Breast epithelium (tissue), 4 donors: Measurements from ENCODE around the gene BAAT. TPM values are rescaled to one million over a fixed set of nuclear protein-coding genes. Genes with fewer than 3 reads are reported as not detected.

Source experiments
- DNase-seq, 2 donors: peaks; one replicate each; pipeline ENCODE4 v3.0.0-alpha.2; 2019; ENCODE audit warnings: low spot score in 2 of 2
- H3K27ac ChIP-seq, 2 donors: fragments of 200-600 bp; sonication (generic) in 1 of 2; one replicate each; pipeline ENCODE4 v1.5.1; 2016 to 2019; ENCODE audit warnings: mild to moderate bottlenecking in 1 of 2
- H3K27me3 ChIP-seq, 2 donors: fragments of 200-600 bp; sonication (generic) in 1 of 2; one replicate each; pipeline versions ENCODE4 v1.5.1 to v1.6.0; 2017 to 2019; ENCODE audit warnings: control low read depth in 1 of 2, mild to moderate bottlenecking in 1 of 2
- H3K36me3 ChIP-seq: fragments of 200-600 bp; one replicate; pipeline ENCODE4 v1.5.1; 2019
- H3K4me1 ChIP-seq, 2 donors: fragments of 200-600 bp; sonication (generic); one replicate each; pipeline ENCODE4 v1.5.1; 2016 to 2019; ENCODE audit warnings: control low read depth in 1 of 2
- H3K4me3 ChIP-seq, 3 donors: fragments of 200-600 bp; sonication (generic); 1 replicate in 2 of 3; 2 replicates in 1 of 3; pipeline ENCODE4 v1.5.1; 2016 to 2019; ENCODE audit warnings: mild to moderate bottlenecking in 3 of 3, moderate library complexity in 2 of 3
- H3K9me3 ChIP-seq, 2 donors: fragments of 200-600 bp; sonication (generic) in 1 of 2; one replicate each; pipeline ENCODE4 v1.5.1; 2016 to 2019; ENCODE audit warnings: control low read depth in 1 of 2
- POLR2A ChIP-seq: fragments of 450-650 bp; IDR thresholded peaks from one replicate; pipeline ENCODE4 v1.6.1; 2016; ENCODE audit warnings: antibody characterized with exemption, mild to moderate bottlenecking, moderate library complexity
- POLR2AphosphoS5 ChIP-seq, 3 donors: sonication (generic); formaldehyde crosslinking; IDR thresholded peaks; one replicate each; pipeline ENCODE4 v1.6.1; 2017; ENCODE audit warnings: antibody characterized with exemption in 3 of 3
- intact Hi-C: fragments of 100-400 bp; cut with DNase I; formaldehyde crosslinking; loops from one replicate; pipeline ENCODE4 v1.15.1; 2023; ENCODE audit warnings: low total_unique reads
- total RNA-seq, 3 donors: library from RNA; depleted of rRNA; stranded (reverse); fragments of >200 nt; gene quantifications; one replicate each; pipeline ENCODE4 v1.1.0, GENCODE V29; 2016
- TF ChIP-seq, protein P1 (sequence below), 3 donors: fragments of 450-650 bp; IDR thresholded peaks; one replicate each; pipeline ENCODE4 v1.5.1; 2016 to 2017; ENCODE audit warnings: antibody characterized with exemption in 3 of 3, mild to moderate bottlenecking in 3 of 3, moderate library complexity in 3 of 3

The BAAT gene
- total RNA-seq, 3 donors from 2014 or later = 0.16 TPM; not detected in 2

DNA sequence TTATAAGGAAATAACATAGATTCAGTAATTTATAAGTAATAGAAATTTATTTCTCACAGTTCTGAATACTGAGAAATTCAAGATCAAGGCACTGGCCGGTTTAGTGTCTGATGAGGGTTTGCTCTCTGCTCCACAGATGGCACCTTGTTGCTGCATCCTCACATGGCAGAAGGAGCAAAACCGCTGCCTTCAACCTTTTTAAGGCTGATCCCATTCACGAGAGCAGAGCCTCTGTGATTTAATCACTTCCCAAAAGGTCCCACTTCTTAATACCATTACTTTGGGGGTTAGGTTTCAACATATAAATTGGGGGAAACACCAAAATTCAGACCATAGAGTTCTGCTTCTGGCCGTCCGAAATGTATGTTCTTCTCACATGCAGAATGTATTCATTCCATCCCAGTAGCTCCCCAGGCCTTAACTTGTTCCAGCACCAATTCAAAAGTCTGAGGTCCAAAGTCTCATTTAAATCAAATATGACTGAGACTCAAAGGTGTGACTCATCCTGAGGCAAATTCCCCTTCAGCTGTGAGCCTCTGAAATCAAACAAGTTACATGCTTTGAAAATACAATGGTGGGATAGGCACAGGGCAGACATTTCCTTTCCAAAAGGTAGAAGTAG lies 30.6 kb downstream of the BAAT start:
- H3K4me1 ChIP-seq = no peaks in the 10 kb centered on the region
- no peaks in the 10 kb centered on the region for H3K9me3 ChIP-seq
- no peaks in the 10 kb centered on the region for H3K27me3 ChIP-seq
- TF ChIP-seq POLR2AphosphoS5 (IDR thresholded peaks at IDR 0.05) (no peak), POLR2A (no peak)
- TF ChIP-seq, protein P1, sequence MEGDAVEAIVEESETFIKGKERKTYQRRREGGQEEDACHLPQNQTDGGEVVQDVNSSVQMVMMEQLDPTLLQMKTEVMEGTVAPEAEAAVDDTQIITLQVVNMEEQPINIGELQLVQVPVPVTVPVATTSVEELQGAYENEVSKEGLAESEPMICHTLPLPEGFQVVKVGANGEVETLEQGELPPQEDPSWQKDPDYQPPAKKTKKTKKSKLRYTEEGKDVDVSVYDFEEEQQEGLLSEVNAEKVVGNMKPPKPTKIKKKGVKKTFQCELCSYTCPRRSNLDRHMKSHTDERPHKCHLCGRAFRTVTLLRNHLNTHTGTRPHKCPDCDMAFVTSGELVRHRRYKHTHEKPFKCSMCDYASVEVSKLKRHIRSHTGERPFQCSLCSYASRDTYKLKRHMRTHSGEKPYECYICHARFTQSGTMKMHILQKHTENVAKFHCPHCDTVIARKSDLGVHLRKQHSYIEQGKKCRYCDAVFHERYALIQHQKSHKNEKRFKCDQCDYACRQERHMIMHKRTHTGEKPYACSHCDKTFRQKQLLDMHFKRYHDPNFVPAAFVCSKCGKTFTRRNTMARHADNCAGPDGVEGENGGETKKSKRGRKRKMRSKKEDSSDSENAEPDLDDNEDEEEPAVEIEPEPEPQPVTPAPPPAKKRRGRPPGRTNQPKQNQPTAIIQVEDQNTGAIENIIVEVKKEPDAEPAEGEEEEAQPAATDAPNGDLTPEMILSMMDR (IDR thresholded peaks at IDR 0.05) = no peak
- DNase-seq = no peak
- H3K4me3 ChIP-seq = no peak overlapping the region
- H3K27ac ChIP-seq = no peak overlapping the region
- H3K36me3 ChIP-seq = no peaks in the 10 kb centered on the region
- intact Hi-C loops = no loop called here

DNA sequence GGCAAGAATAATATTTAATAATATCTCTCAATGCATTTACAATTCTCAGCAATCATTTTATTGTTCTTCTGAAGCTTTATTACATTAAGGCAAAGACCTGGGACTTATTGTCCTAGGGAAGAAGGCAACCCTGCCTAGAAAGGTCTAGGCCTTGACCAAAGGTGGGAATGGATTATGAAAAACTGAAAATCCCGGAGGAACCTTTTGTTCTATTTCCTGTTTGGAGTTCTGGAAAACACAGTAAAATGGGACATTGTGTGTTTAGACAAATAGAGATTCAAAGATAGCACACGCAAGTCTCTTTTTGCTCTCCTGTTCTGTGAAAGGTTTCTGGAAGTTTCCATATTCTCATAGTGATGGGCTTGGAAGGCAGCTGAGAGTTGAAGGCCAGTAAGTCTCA lies 31.1 kb downstream of the BAAT start:
- Histone ChIP-seq H3K27ac (no peak overlapping the region), H3K4me3 (no peak overlapping the region), H3K36me3 (no peaks in the 10 kb centered on the region), H3K9me3 (no peaks in the 10 kb centered on the region), H3K27me3 (no peaks in the 10 kb centered on the region), H3K4me1 (no peaks in the 10 kb centered on the region)
- intact Hi-C loops = no loop called here
- TF ChIP-seq POLR2AphosphoS5 (IDR thresholded peaks at IDR 0.05) (no peak), POLR2A (no peak)
- TF ChIP-seq, protein P1 (IDR thresholded peaks at IDR 0.05) = no peak
- DNase-seq = no peak

DNA sequence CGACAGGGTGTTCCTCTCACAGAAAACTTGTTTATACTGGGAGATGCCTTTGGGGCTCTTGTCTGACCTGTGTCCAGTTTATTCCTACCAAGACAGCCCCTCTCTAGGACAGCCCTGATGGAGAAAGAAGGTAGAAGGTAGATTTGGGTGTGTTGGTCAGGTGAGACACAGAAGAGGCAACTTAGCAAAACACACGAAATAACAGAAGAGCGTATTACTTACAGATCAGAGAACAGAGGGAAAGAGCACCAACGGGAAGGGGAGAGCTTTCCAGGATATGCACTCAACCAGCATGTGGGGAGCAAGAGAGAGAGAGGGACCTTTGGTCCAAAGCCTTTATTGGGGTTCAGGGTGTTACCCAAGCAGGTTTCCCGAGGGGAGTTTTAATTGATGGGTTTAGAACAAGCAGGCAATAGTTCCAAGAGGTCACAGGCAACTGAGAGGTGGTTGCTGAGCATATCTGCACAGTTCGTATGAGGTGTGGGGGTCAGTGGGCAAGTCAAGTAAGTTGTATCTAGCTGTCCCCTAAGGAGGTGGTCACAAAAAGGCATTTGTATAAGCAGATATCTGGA lies 31.8 kb downstream of the BAAT start:
- H3K27ac ChIP-seq = no peak overlapping the region
- H3K36me3 ChIP-seq = no peaks in the 10 kb centered on the region
- H3K27me3 ChIP-seq = no peaks in the 10 kb centered on the region
- H3K4me1 ChIP-seq = no peaks in the 10 kb centered on the region
- DNase-seq = no peak
- no peak for TF ChIP-seq POLR2A
- H3K9me3 ChIP-seq = no peaks in the 10 kb centered on the region
- no peak overlapping the region for H3K4me3 ChIP-seq
- intact Hi-C loops = no loop called here

DNA sequence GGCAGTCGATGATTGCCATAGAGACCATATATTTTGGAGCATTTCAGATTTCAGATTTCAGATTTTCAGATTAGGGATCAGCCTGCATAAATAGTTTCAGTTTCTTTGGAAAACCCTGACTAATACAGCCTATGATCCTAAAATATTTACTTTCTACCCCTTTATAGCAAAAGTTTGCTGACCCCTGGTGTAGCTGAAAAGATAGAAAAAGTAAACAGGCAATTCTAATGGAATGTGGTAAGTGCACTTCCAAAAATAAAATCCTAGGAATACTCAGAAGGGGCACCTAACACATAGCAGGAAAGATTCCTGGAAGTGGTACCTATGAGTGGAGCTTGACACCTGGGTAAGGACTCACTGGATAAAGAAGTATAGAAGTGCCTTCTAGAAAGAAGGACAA lies 34.5 kb downstream of the BAAT start:
- no peak overlapping the region for H3K27ac ChIP-seq
- H3K36me3 ChIP-seq = no peaks in the 10 kb centered on the region
- intact Hi-C loops = no loop called here
- no peaks in the 10 kb centered on the region for H3K9me3 ChIP-seq
- H3K27me3 ChIP-seq = no peaks in the 10 kb centered on the region
- no peak for TF ChIP-seq POLR2AphosphoS5 (IDR thresholded peaks at IDR 0.05)
- TF ChIP-seq, protein P1 (IDR thresholded peaks at IDR 0.05) = no peak
- TF ChIP-seq POLR2A = no peak
- no peak for DNase-seq
- H3K4me1 ChIP-seq = no peaks in the 10 kb centered on the region
- H3K4me3 ChIP-seq = no peak overlapping the region

DNA sequence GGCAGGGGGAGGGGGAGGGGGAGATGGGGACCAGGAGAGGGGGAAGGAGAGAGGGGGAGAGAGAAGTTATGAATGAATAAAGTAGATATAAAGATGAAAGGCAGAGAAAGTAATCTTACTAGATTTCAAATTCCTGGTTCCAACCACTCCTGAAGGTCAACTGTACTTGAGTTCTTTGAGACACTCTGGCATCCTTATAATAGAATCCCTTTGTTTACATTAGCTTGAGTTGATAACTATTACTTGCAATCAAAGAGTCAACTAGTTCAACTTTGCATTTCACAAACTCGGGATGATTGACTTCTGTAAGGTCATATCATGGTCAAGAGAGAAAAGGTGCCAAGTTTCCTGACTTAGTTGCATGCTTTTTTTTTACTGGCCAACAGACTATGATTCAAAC lies 42.2 kb downstream of the BAAT start:
- Histone ChIP-seq H3K27me3 (no peaks in the 10 kb centered on the region), H3K36me3 (no peaks in the 10 kb centered on the region), H3K4me3 (no peak overlapping the region), H3K9me3 (no peaks in the 10 kb centered on the region), H3K4me1 (no peaks in the 10 kb centered on the region), H3K27ac (no peak overlapping the region)
- TF ChIP-seq, protein P1 (IDR thresholded peaks at IDR 0.05) = no peak
- TF ChIP-seq POLR2A (no peak), POLR2AphosphoS5 (IDR thresholded peaks at IDR 0.05) (no peak)
- intact Hi-C loops = no loop called here
- no peak for DNase-seq
